ENCODE data around the gene ZNF2. TPM values are rescaled to one million over a fixed set of nuclear protein-coding genes. Genes with fewer than 3 reads are reported as not detected.

Gene ZNF2
- total RNA-seq (1 to 10 TPM; 4.1 to 4.9 TPM), polyA plus RNA-seq (ENCODE audit: insufficient read length in 6 of 6) (1 to 10 TPM; 7.9 to 9.1 (median 8.5) TPM)
- long read RNA-seq, donor 1, partial matches to known transcripts, result 0 of 5 reads
- long read RNA-seq, donor 1, other reads (novel, unspliced or antisense), result 0 of 5 reads
- long read RNA-seq, donor 2, partial matches to known transcripts, result 0 of 3 reads
- long read RNA-seq, donor 2, other reads (novel, unspliced or antisense), result 0 of 3 reads
- long read RNA-seq, donor 3, partial matches to known transcripts, result 0 of 3 reads
- long read RNA-seq, donor 3, other reads (novel, unspliced or antisense), result 0 of 3 reads
- long read RNA-seq, donor 4, partial matches to known transcripts, result 0 of 1 reads
- long read RNA-seq, donor 4, other reads (novel, unspliced or antisense), result 1 of 1 reads
- long read RNA-seq, donor 5, partial matches to known transcripts, result 0 of 3 reads
- long read RNA-seq, donor 5, other reads (novel, unspliced or antisense), result 0 of 3 reads
- long read RNA-seq, donor 6, partial matches to known transcripts, result 0 of 2 reads
- long read RNA-seq, donor 6, other reads (novel, unspliced or antisense), result 0 of 2 reads
- long read RNA-seq, donor 7, partial matches to known transcripts, result 0 of 2 reads
- long read RNA-seq, donor 7, other reads (novel, unspliced or antisense), result 0 of 2 reads
- long read RNA-seq, donor 8, partial matches to known transcripts, result 0 of 2 reads
- long read RNA-seq, donor 8, other reads (novel, unspliced or antisense), result 0 of 2 reads
- long read RNA-seq, donor 9, result 0 reads
- long read RNA-seq, donor 10, partial matches to known transcripts, result 0 of 2 reads
- long read RNA-seq, donor 10, other reads (novel, unspliced or antisense), result 1 of 2 reads
- long read RNA-seq, donor 11, result 0 reads
- long read RNA-seq, donor 12, partial matches to known transcripts, result 0 of 4 reads
- long read RNA-seq, donor 12, other reads (novel, unspliced or antisense), result 0 of 4 reads

DNA sequence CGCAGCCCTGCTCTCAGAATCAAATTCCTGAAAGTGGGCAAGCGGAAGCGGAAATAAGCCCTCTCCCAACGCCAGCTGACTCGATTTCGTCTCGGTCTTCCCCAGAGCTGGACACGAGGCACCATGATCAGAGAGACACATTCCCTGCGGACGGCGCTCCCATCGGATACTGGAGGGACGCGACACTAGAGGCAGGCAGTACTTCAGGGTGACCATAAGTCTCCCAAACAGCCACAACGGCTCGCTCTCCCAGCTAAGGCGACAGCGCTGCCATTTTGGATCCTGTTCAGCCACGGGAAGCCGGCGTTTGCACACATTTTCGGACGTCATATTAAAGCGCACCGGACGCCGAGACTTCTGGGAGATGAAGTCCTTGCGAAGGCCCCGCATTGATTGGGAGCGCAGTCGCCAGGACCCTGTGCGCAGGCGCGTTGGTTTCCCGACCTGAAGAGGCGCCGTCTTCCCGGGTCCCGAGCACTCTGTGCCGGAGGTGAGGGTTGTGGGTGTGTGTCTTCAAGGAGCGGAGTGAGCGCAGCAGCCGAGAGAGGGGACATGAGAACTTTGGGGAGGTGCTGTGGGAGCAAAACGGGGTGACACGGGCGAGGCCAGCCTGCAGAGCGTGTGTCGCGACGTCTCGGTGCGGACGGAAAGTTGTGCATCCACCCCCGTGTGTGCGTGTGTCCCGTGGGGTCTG, at the start of gene ZNF2:
Gene ZNF2 (plus strand): TSS at position 439 of the 694 bp plus-strand sequence. CDS start 10,418 bp downstream, outside the sequence.
- TF ChIP-seq CTCF (IDR thresholded peaks at IDR 0.05), result no peak
- H3K27me3 ChIP-seq, result no peaks in the 10 kb centered on the region
- peak within 1 kb of the TSS; percentile 65 to 91 for H3K4me3 ChIP-seq
- DNase-seq (peak; percentile 97 to 99 (median 98)), ATAC-seq (peak; percentile 98)
- H3K4me1 ChIP-seq, result peaks cover 13 to 21% of the 10 kb centered on the region in 2 donors
- H3K27ac ChIP-seq, result peak within 1 kb of the TSS; percentile 93 to 94
- intact Hi-C loops (cut with DNase I), result no loop called here
- H3K9me3 ChIP-seq, result no peaks in the 10 kb centered on the region
- no peaks in the 10 kb centered on the region for H3K36me3 ChIP-seq

GRCh38 chr2:95121093-95121406, 44.6 kb upstream of the ZNF2 start:
- H3K4me1 ChIP-seq, result peaks cover 10 to 27% of the 10 kb centered on the region in 2 donors
- H3K4me3 ChIP-seq, result peak overlapping the region; percentile 76 to 95
- TF ChIP-seq CTCF (IDR thresholded peaks at IDR 0.05), result no peak
- ATAC-seq, result peak; percentile 51
- no peak for DNase-seq
- peaks cover 0 to 10% of the 10 kb centered on the region in 2 donors for H3K36me3 ChIP-seq
- no peaks in the 10 kb centered on the region for H3K27me3 ChIP-seq
- no peaks in the 10 kb centered on the region for H3K9me3 ChIP-seq
- H3K27ac ChIP-seq, result peak overlapping the region; percentile 94 to 95
- intact Hi-C loops (cut with DNase I), result no loop called here

- Histone ChIP-seq H3K27me3 (no peaks in the 10 kb centered on the region), H3K27ac (peak within 1 kb of the TSS; percentile 94 to 95), H3K4me3 (peak within 1 kb of the TSS; percentile 76 to 95), H3K4me1 (peaks cover 10 to 27% of the 10 kb centered on the region in 2 donors), H3K9me3 (no peaks in the 10 kb centered on the region), H3K36me3 (peaks cover 0 to 8% of the 10 kb centered on the region in 2 donors)
- DNase-seq (peak; percentile 80 to 99 (median 86)), ATAC-seq (peak; percentile 99)
- intact Hi-C loops (cut with DNase I), result no loop called here
- no peak for TF ChIP-seq CTCF (IDR thresholded peaks at IDR 0.05)
Measured at GRCh38 chr2:95121407-95122196, 44.0 kb upstream of the ZNF2 start, which contains the start of gene MRPS5. Gene MRPS5 (minus strand): TSS chr2:95121808. CDS start chr2:95121791, 17 bp downstream.

DNA sequence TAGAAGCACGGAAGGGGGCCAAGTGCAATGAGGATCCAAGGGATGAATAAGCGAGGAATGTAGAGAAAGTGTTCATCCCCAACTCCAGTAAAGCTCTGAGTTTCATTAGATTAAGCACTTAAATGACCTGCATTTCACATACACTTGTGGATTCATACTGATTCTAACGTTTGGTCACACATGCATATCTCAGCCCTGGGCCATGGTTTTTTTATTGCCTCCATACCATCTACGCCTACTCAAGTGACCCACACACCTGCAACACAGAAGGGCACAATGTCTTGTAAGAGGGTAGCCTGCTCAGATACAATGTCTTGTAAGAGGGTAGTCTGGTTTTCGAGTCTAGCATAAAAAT, 43.4 kb upstream of the ZNF2 start:
- TF ChIP-seq CTCF (IDR thresholded peaks at IDR 0.05), result no peak
- peaks cover 10 to 27% of the 10 kb centered on the region in 2 donors for H3K4me1 ChIP-seq
- H3K36me3 ChIP-seq, result peaks cover 0 to 3% of the 10 kb centered on the region in 2 donors
- no peaks in the 10 kb centered on the region for H3K9me3 ChIP-seq
- no peak for ATAC-seq
- no peak for DNase-seq
- H3K27ac ChIP-seq, result peak overlapping the region; percentile 94 to 95
- intact Hi-C loops (cut with DNase I), result no loop called here
- H3K4me3 ChIP-seq, result peak overlapping the region; percentile 76 to 95
- H3K27me3 ChIP-seq, result no peaks in the 10 kb centered on the region
